H1 (cell line): ENCODE measurements around the gene TSPEAR. TPM values are rescaled to one million over a fixed set of nuclear protein-coding genes. Genes with fewer than 3 reads are reported as not detected.

ENCODE experiments used
- BRCA1 ChIP-seq: IDR thresholded peaks from 2 replicates; pipeline ENCODE4 v1.6.1; 2012; ENCODE audit warnings: low read depth, low read length, improper control_type of control experiment
- CHD2 ChIP-seq: IDR thresholded peaks from 2 replicates; pipeline ENCODE4 v1.6.1; 2012; ENCODE audit warnings: low read length, improper control_type of control experiment
- EZH2 ChIP-seq: fragments of 200-600 bp; sonication (generic); IDR thresholded peaks from 2 replicates; pipeline ENCODE4 v1.7.1; 2012; ENCODE audit warnings: low read depth, mild to moderate bottlenecking, moderate library complexity, low read length, inconsistent platforms; ENCODE audit not compliant: severe bottlenecking
- GTF2F1 ChIP-seq: IDR thresholded peaks from 2 replicates; pipeline ENCODE4 v1.6.1; 2012; ENCODE audit warnings: low read depth, low read length, improper control_type of control experiment, borderline replicate concordance
- KDM1A ChIP-seq: fragments of 200-600, 300-600 bp; sonication (generic); IDR thresholded peaks from 2 replicates; pipeline ENCODE4 v1.7.1; 2016; ENCODE audit warnings: mild to moderate bottlenecking, low read length, borderline replicate concordance
- POU5F1 ChIP-seq: IDR thresholded peaks from 2 replicates; pipeline ENCODE4 v1.6.1; 2011; ENCODE audit warnings: low read depth, mild to moderate bottlenecking, low read length, moderate library complexity
- polyA plus RNA-seq, 7 experiments: library from polyadenylated mRNA; depleted of rRNA in 3 of 7; stranded (reverse) in 5 of 7; unstranded in 2 of 7; fragments of >200 nt in 5 of 7; fragments of 200-250 nt in 2 of 7; gene quantifications; 1 replicate in 5 of 7; 2 replicates in 1 of 7; 4 replicates in 1 of 7; pipeline versions ENCODE4 v1.2.1 to v1.2.3, GENCODE V29; 2011 to 2013; ENCODE audit warnings: missing spikeins in 2 of 7, mixed read lengths in 2 of 7
- total RNA-seq: library from RNA; stranded (reverse); fragmentation: NEBNext Ultra II Directional; extraction: Animal tissue kit (Norgen Biotek cat#: 25700); gene quantifications from 2 replicates; pipeline ENCODE4 v1.2.1, GENCODE V29; 2021

The TSPEAR gene
- total and polyA plus RNA-seq, 2 of the 8 experiments (the other 6 are each of a cell fraction or from before 2014, with no cell fraction given), result 0.58 to 0.89 TPM

- TF ChIP-seq CHD2 (no peak), KDM1A (no peak), GTF2F1 (no peak), POU5F1 (no peak), EZH2 (no peak), BRCA1 (no peak)
Observed at GRCh38 chr21:44606495-44606894, 104.9 kb downstream of the TSPEAR start (continued).
